NCI-H2196 (cell line): ENCODE data around the gene ZNF195.
"Not testable (repeated sequence)": the region's sequence is repeated elsewhere in the genome, so short reads cannot be mapped to it uniquely, and the experiment has no call there.

Experiments used
- DNase-seq: peaks from one replicate; lab custom pipeline; 2025; ENCODE audit not compliant: unreplicated experiment; lab: John Stamatoyannopoulos, UW

ZNF195 gene

GRCh38 chr11:3378426-3379423, at the start of gene ZNF195:
TSS of gene ZNF195 (minus strand) at chr11:3379146. CDS start at chr11:3379040, 106 bp downstream.
- peak; percentile 98 for DNase-seq

- DNase-seq = not testable (repeated sequence)
Observed at GRCh38 chr11:3428076-3428475, 49.1 kb upstream of the ZNF195 start.

DNA sequence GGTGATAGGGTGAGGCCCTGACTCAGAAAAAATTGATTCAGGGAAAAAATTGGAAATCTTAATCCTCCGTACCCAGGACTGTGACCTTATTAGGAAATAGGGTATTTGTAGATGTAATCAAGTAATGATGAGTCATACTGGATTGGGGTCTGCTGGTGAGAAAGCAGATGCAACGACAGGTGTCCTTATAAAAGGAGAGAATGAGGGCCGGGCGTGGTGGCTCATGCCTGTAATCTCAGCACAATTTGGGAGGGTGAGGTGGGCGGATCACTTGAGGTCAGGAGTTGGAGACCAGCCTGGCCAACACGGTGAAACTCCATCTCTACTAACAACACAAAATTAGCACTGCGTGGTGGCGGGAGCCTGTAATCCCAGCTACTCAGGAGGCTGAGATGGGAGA, 47.6 kb upstream of the ZNF195 start:
- DNase-seq = not testable (repeated sequence)

- not testable (repeated sequence) for DNase-seq
Observed at GRCh38 chr11:3423928-3424327, 45.0 kb upstream of the ZNF195 start.

DNA sequence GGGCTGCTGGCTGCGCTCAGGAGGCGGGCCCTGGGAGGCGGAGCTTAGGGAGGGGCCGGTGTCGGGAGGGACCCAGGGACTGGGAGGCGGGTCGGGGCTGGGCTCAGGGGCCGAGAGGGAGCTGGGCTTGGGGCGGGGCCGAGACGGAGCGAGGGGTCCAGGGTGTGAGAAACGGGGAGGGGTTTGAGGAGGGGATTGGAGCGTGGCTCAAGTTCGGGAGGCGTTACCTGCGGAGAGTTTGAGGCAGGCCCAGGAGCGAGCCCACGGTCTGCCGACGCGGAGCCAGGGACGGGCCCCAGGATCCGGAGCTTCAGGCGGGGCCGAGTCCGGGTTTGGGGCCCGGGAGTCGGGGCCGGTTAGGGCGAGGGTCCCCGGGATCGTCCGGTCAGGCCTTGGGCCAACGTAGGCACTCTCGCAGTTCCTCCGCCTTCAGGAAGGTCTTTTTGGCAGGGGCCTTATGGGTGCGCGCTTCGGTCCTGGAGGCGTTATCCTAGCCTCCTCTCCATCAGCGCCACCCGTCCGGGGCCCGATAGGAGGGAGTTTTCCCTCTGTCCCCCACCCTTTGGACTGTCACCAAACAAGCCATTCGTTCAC, 44.3 kb upstream of the ZNF195 start:
- not testable (repeated sequence) for DNase-seq

DNA sequence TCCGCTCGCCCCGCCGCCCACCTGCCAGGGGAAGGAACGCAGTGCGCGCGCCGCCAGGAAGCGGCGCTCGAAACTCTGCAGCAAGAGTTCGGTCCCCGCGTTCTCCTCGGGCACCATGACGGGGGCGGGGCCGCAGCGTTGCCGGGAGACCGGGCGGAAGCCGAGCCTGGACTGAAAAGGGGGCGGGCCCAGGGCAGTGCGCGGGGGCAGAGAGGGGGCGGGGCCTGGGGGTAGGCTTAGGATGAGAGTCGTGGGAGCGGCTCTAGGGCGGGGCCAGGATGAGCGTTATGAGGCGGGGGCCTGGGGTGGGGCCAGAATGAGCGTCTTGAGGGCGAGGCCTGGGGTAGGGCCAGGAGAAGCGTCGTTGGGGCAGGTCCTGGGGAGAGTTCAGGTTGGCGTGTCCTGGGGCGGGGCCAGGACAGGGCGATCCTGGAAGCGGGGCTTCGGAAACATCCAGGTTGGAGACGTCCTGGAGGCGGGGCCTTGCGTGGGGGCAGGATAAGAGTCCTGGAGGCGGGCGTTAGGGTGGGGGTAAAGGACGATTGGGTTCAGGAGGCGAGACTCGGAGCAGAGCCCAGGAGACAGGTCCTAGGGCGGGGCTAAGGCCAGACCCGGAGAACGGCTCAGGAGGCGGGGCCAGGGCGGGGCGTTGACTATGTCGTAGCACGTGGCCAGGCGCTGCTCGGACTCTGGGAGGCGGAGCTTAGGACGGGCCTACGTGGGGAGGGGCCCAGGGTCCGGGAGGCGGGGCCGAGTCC, 43.6 kb upstream of the ZNF195 start:
- peak; percentile 100 for DNase-seq

DNA sequence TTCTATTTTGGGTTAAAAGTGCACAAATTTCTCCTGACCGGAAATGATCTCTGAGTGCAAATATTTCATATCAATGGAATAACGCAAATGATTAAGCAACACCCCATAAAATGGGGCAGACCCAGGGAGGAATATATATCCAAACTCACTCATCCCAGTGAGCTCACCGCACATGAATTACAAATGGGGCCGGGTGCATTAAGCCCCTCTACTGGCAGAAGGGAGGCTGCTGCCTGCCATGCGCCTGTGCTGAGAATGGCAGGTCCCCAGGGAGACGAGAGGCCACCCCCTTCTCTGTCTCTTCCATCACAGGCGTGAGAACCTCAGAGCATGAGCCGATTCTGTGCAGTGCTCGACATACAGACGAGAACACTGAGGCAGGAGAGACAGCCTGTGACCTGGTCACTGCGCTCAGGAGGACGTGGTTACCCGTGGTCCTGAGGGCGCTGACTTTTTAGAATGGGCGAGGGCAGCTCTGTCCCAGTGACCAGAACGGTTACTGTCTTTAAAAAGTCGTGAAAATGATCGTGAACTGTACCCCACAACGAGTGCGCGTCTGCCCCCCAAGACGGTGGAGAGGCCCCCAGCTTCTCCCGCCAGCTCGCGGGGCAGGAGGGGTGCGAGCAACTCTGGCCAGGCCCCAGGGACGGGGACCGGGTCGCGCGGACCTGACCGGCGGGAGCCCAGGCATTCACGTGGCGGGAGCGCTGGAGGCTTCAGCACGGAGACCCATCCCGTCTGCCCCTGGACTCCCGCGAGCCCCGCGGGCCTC, 42.8 kb upstream of the ZNF195 start:
- DNase-seq = not testable (repeated sequence)

DNA sequence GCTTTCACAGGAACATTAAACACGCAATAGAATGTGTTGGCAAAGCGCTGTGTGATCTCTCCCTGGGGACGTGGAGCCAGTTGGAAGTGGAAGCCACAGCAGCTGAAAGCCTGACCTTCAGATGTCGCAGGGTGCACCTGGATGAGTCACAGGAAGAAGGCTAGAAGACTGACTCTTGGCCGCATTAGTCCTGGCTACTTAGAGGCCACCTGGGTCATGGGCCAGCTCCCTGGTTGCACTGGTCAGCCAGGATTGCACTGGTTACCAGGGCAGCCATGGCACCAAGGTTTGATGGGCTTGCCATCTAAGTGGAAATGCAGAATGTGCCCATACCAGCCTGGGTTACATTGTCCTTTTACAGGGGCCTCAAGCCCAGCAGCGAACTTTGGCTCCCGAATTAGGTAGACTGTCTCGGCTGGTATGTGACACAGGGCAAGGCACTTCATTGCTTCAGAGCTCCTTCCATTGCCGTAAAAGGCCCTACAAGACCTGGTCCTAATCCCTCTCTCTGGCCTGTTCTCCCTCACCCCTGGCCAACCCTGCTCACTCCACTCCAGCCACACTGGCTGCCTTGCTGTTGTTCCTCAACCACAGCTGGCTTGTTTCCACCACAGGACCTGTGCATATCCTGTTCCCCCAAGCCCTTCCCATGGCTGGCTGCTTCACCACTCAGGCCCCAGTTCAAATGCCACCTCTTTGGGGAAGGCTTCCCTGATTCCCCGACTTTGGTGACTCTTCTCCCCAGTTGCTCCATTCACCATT, 41.5 kb upstream of the ZNF195 start:
- DNase-seq = not testable (repeated sequence)

- not testable (repeated sequence) for DNase-seq
Observed at GRCh38 chr11:3419496-3419895, 40.5 kb upstream of the ZNF195 start.

DNA sequence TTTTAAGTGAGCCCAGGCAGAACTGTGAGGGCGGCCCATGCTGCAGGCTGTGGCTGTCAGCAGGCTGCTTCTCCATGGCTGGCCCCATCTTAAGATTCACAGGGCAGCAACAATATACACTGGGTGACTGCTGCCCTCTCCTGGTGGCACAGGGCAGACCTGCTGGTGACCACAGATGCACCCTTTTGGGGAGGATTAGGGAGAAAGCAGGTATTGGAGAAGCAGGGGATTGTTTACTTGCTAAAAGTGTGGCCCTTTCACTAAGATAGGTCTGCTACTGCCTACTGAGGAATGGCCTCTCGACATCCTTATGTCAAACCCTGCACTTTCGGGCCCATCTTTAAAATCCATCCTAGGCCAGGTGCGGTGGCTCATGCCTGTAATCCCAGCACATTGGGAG, 38.1 kb upstream of the ZNF195 start:
- peak; percentile 46 for DNase-seq

DNA sequence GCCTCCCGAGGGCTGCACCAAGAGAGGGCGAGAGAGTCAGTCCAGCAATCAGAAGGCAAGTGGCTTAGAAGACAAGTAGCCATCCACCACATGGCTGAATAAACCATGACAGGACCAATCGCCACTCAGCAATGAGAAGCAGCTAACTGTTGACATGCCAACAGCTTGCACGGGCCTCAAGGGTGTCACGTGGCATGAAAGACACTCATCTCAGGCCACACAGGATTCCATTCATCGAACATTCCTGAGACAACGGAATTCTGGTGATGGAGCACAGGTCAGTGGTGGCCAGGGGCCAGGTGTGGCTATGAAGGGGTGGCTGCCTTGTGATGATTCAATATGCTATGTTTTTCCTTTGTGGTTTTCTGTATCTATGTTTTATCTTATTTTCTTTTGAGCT, 36.4 kb upstream of the ZNF195 start:
- DNase-seq = not testable (repeated sequence)

GRCh38 chr11:3413666-3414065, 34.7 kb upstream of the ZNF195 start:
- not testable (repeated sequence) for DNase-seq

GRCh38 chr11:3412837-3413236, 33.9 kb upstream of the ZNF195 start:
- no peak for DNase-seq

GRCh38 chr11:3408722-3409121, 29.8 kb upstream of the ZNF195 start:
- DNase-seq = peak; percentile 69

- not testable (repeated sequence) for DNase-seq
Observed at GRCh38 chr11:3408058-3408605, 29.2 kb upstream of the ZNF195 start.

DNA sequence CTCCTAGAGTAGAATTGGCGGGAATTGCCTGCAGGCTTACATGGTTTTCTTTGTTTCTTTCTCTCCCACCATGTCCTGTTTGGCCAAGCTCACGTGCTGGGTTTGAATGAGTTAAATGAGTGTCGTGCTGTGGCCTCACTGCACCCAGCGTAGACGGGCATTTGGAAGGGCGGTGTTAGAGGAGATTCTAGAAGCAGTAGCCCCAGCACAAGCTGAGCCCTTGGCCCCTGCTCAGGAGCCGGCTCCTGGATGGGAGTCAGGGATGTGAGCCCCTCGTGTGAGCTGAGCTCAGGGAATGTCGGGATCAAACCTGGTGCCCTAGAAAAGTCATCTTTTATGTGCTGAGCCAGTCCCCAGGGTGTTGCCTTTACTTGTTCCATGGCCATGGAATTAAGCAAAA, 28.0 kb upstream of the ZNF195 start:
- not testable (repeated sequence) for DNase-seq

GRCh38 chr11:3406223-3406875, 27.4 kb upstream of the ZNF195 start:
- not testable (repeated sequence) for DNase-seq

GRCh38 chr11:3404076-3404925, 25.4 kb upstream of the ZNF195 start:
- DNase-seq = not testable (repeated sequence)
